GM19035 (cell line): Measurements from ENCODE around the gene TNS2.
A peak's percentile ranks its signal among the peaks of the same experiment; 100 is the strongest.
"Not testable (repeated sequence)": the region's sequence is repeated elsewhere in the genome, so short reads cannot be mapped to it uniquely, and the experiment has no call there.

Experiments
- ATAC-seq: cut with Tn5 transposase; IDR thresholded peaks from one replicate; pipeline ENCODE4 v1.9.1; 2021; ENCODE audit not compliant: unreplicated experiment

The TNS2 gene

GRCh38 chr12:53049571-53050318, at the start of gene TNS2:
Gene TNS2 (plus strand): TSS chr12:53050065. CDS start chr12:53050186, 121 bp downstream.
- no peak for ATAC-seq

- ATAC-seq: no peak
These were observed 45.7 kb upstream of the TNS2 start for GRCh38 chr12:53004178-53004577.

GRCh38 chr12:53004582-53004981, 45.3 kb upstream of the TNS2 start:
- ATAC-seq: no peak

GRCh38 chr12:53005215-53005985, 44.5 kb upstream of the TNS2 start:
- ATAC-seq: no peak

GRCh38 chr12:53005986-53006809, 43.7 kb upstream of the TNS2 start, which contains the start of gene EIF4B:
Gene EIF4B (plus strand): TSS chr12:53006456. CDS start chr12:53006484, 28 bp downstream.
- ATAC-seq: peak; percentile 84

GRCh38 chr12:53006810-53007309, 43.0 kb upstream of the TNS2 start:
- peak; percentile 35 for ATAC-seq

GRCh38 chr12:53007343-53007742, 42.5 kb upstream of the TNS2 start:
- no peak for ATAC-seq

- not testable (repeated sequence) for ATAC-seq
These were observed 41.1 kb upstream of the TNS2 start for GRCh38 chr12:53008760-53009159.

GRCh38 chr12:53010955-53011354, 38.9 kb upstream of the TNS2 start:
- no peak for ATAC-seq

- ATAC-seq: no peak
These were observed 38.0 kb upstream of the TNS2 start for GRCh38 chr12:53011889-53012288.

GRCh38 chr12:53012928-53013327, 36.9 kb upstream of the TNS2 start:
- no peak for ATAC-seq

- no peak for ATAC-seq
These were observed 35.2 kb upstream of the TNS2 start for GRCh38 chr12:53014709-53015108.

- ATAC-seq: no peak
These were observed 24.6 kb upstream of the TNS2 start for GRCh38 chr12:53025250-53025649.

- not testable (repeated sequence) for ATAC-seq
These were observed 22.9 kb upstream of the TNS2 start for GRCh38 chr12:53027014-53027413.

GRCh38 chr12:53031616-53032015, 18.2 kb upstream of the TNS2 start:
- ATAC-seq: no peak

- ATAC-seq: not testable (repeated sequence)
These were observed 16.0 kb upstream of the TNS2 start for GRCh38 chr12:53033832-53034231.

GRCh38 chr12:53034459-53034858, 15.4 kb upstream of the TNS2 start:
- ATAC-seq: no peak

- no peak for ATAC-seq
These were observed 13.1 kb upstream of the TNS2 start for GRCh38 chr12:53036802-53037201.

GRCh38 chr12:53039851-53040250, 10.0 kb upstream of the TNS2 start:
- ATAC-seq: no peak

- ATAC-seq: no peak
These were observed 7.0 kb upstream of the TNS2 start for GRCh38 chr12:53042607-53043454.
